Tibial nerve (tissue), 4 donors: ENCODE data around the gene ZNF44. TPM values are rescaled to one million over a fixed set of nuclear protein-coding genes. Genes with fewer than 3 reads are reported as not detected.

Experiments
- DNase-seq, 2 donors: peaks; one replicate each; pipeline ENCODE4 v3.0.0-alpha.2; 2019; ENCODE audit warnings: low spot score in 2 of 2
- H3K27ac ChIP-seq, 4 donors: fragments of 200-600 bp; sonication (generic) in 3 of 4; one replicate each; pipeline ENCODE4 v1.5.1; 2017 to 2019; ENCODE audit warnings: mild to moderate bottlenecking in 1 of 4
- H3K27me3 ChIP-seq, 2 donors: fragments of 200-600 bp; sonication (generic) in 1 of 2; one replicate each; pipeline versions ENCODE4 v1.5.1 to v1.6.0; 2017 to 2019
- H3K36me3 ChIP-seq, 3 donors: fragments of 200-600 bp; sonication (generic); one replicate each; pipeline ENCODE4 v1.5.1; 2018 to 2019
- H3K4me1 ChIP-seq, 4 donors: fragments of 200-600 bp; sonication (generic) in 3 of 4; one replicate each; pipeline ENCODE4 v1.5.1; 2017 to 2019
- H3K4me3 ChIP-seq, 4 donors: fragments of 200-600 bp; sonication (generic) in 3 of 4; one replicate each; pipeline ENCODE4 v1.5.1; 2017 to 2019; ENCODE audit warnings: mild to moderate bottlenecking in 1 of 4, moderate library complexity in 1 of 4
- H3K9me3 ChIP-seq, 4 donors: fragments of 200-600 bp; sonication (generic) in 3 of 4; one replicate each; pipeline ENCODE4 v1.5.1; 2017 to 2019
- CTCF ChIP-seq, 5 experiments: fragments of 200-600 bp in 3 of 5; fragments of 450-650 bp in 2 of 5; sonication (generic) in 3 of 5; IDR thresholded peaks; one replicate each; pipeline ENCODE4 v1.5.1; 2016 to 2019; ENCODE audit warnings: antibody characterized with exemption in 5 of 5, mild to moderate bottlenecking in 3 of 5, moderate library complexity in 2 of 5
- EP300 ChIP-seq, 2 donors: sonication (generic); formaldehyde crosslinking; IDR thresholded peaks; one replicate each; pipeline ENCODE4 v1.6.1; 2017; ENCODE audit warnings: antibody characterized with exemption in 2 of 2, mild to moderate bottlenecking in 1 of 2
- POLR2A ChIP-seq, 2 donors: fragments of 450-650 bp; IDR thresholded peaks; one replicate each; pipeline ENCODE4 v1.6.1; 2017; ENCODE audit warnings: antibody characterized with exemption in 2 of 2, mild to moderate bottlenecking in 2 of 2, moderate library complexity in 2 of 2
- WGBS, 2 donors: methylation state at CpG; one replicate each; pipeline ENCODE4 v1.1.5; 2018; 5-methylcytosine and 5-hydroxymethylcytosine counted together
- total RNA-seq, 4 donors: library from RNA; depleted of rRNA; stranded (reverse); fragments of >200 nt; gene quantifications; one replicate each; pipeline ENCODE4 v1.1.0, GENCODE V29; 2016

The ZNF44 gene
- total RNA-seq = 10 to 100 TPM; 11.8 to 16.7 (median 13.4) TPM

GRCh38 chr19:12294249-12295158 is at the start of gene ZNF44:
Gene ZNF44, minus strand, starts transcription at chr19:12294883. Its CDS starts 189 bp downstream, at chr19:12294694.
- TF ChIP-seq EP300 (IDR thresholded peaks at IDR 0.05) (peak; percentile 33 to 94), POLR2A (IDR thresholded peaks at IDR 0.05) (peak; percentile 62 to 85), CTCF (IDR thresholded peaks at IDR 0.05) (peak in 1 of 5 experiments; percentile 31)
- Histone ChIP-seq H3K9me3 (no peaks in the 10 kb centered on the region), H3K27ac (peak within 1 kb of the TSS; percentile 71 to 96 (median 92)), H3K4me1 (peaks cover 0 to 44% (median 7%) of the 10 kb centered on the region in 4 donors), H3K4me3 (peak within 1 kb of the TSS; percentile 72 to 93 (median 90)), H3K27me3 (no peaks in the 10 kb centered on the region), H3K36me3 (no peaks in the 10 kb centered on the region)
- WGBS, 2 donors = 1 to 2% methylated on average over 17 to 43 of the region's 66 CpGs
- DNase-seq = peak; percentile 98 to 99

GRCh38 chr19:12333162-12334159 is 38.8 kb upstream of the ZNF44 start, which contains the start of gene ZNF563:
Gene ZNF563, minus strand, starts transcription at chr19:12333633. Its CDS starts 151 bp downstream, at chr19:12333482.
- Histone ChIP-seq H3K4me1 (peaks cover 0 to 18% (median 3%) of the 10 kb centered on the region in 4 donors), H3K27ac (peak within 1 kb of the TSS; percentile 81 to 95 (median 87)), H3K36me3 (no peaks in the 10 kb centered on the region), H3K9me3 (no peaks in the 10 kb centered on the region), H3K4me3 (peak within 1 kb of the TSS; percentile 63 to 89 (median 83)), H3K27me3 (no peaks in the 10 kb centered on the region)
- 4% methylated on average over 15 to 28 of the region's 55 CpGs for WGBS, 2 donors
- TF ChIP-seq POLR2A (IDR thresholded peaks at IDR 0.05) (peak; percentile 82 to 88), EP300 (IDR thresholded peaks at IDR 0.05) (peak in 1 of 2 donors; percentile 94), CTCF (IDR thresholded peaks at IDR 0.05) (peak in 1 of 5 experiments; percentile 19)
- DNase-seq = peak; percentile 98 to 100

- Histone ChIP-seq H3K4me3 (no peak overlapping the region), H3K4me1 (peaks cover 0 to 18% (median 3%) of the 10 kb centered on the region in 4 donors), H3K36me3 (no peaks in the 10 kb centered on the region), H3K9me3 (no peaks in the 10 kb centered on the region), H3K27me3 (no peaks in the 10 kb centered on the region), H3K27ac (no peak overlapping the region)
- TF ChIP-seq CTCF (IDR thresholded peaks at IDR 0.05) (no peak), POLR2A (IDR thresholded peaks at IDR 0.05) (no peak), EP300 (IDR thresholded peaks at IDR 0.05) (no peak)
- DNase-seq = no peak
- 77% methylated on average over 4 of the region's 4 CpGs for WGBS, 2 donors
These were observed 36.7 kb upstream of the ZNF44 start for GRCh38 chr19:12331211-12331941.

GRCh38 chr19:12330340-12330739 is 35.7 kb upstream of the ZNF44 start:
- Histone ChIP-seq H3K4me1 (peaks cover 0 to 18% (median 3%) of the 10 kb centered on the region in 4 donors), H3K36me3 (no peaks in the 10 kb centered on the region), H3K27ac (no peak overlapping the region), H3K9me3 (no peaks in the 10 kb centered on the region), H3K27me3 (no peaks in the 10 kb centered on the region), H3K4me3 (no peak overlapping the region)
- WGBS, 2 donors = 85 to 97% methylated on average over 4 of the region's 4 CpGs
- DNase-seq = no peak
- no peak for TF ChIP-seq CTCF (IDR thresholded peaks at IDR 0.05)
- TF ChIP-seq EP300 (IDR thresholded peaks at IDR 0.05) = no peak
- no peak for TF ChIP-seq POLR2A (IDR thresholded peaks at IDR 0.05)
